Fibroblast of mammary gland (primary cell): ENCODE results near the gene CD69.

Source experiments
- DNase-seq: peaks from one replicate; pipeline ENCODE4 v3.0.0-alpha.2; 2010; ENCODE audit warnings: low read depth
- H3K4me3 ChIP-seq: 2 replicates; pipeline ENCODE4 v1.5.1; 2011; ENCODE audit warnings: low read depth, mild to moderate bottlenecking, low read length, moderate library complexity; ENCODE audit not compliant: control insufficient read depth
- TF ChIP-seq, protein P1 (sequence below): conservative IDR thresholded peaks from 2 replicates; pipeline ENCODE4 v1.5.1; 2011; ENCODE audit warnings: low read depth, low read length, inconsistent platforms; ENCODE audit not compliant: control insufficient read depth, insufficient read depth

The CD69 gene

DNA sequence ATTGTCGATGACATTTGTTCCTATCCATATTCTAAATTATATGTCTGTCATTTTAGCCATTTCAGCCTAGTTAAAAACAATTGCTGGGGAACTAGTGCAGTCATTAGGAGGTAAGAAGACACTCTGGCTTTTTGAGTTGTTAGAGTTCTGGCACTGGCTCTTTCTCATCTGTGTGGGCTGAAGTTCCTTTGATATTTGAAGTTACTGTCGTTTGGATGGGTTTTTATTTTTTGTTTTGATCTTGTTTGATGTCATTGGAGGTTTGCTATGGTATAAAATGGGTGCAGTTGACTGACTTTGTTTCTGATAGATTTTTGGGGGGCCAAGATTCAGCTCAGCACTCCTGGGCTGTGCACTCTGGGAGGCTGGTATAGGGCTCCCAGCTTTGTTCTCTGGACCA is 20.7 kb upstream of the CD69 start:
- TF ChIP-seq, protein P1, sequence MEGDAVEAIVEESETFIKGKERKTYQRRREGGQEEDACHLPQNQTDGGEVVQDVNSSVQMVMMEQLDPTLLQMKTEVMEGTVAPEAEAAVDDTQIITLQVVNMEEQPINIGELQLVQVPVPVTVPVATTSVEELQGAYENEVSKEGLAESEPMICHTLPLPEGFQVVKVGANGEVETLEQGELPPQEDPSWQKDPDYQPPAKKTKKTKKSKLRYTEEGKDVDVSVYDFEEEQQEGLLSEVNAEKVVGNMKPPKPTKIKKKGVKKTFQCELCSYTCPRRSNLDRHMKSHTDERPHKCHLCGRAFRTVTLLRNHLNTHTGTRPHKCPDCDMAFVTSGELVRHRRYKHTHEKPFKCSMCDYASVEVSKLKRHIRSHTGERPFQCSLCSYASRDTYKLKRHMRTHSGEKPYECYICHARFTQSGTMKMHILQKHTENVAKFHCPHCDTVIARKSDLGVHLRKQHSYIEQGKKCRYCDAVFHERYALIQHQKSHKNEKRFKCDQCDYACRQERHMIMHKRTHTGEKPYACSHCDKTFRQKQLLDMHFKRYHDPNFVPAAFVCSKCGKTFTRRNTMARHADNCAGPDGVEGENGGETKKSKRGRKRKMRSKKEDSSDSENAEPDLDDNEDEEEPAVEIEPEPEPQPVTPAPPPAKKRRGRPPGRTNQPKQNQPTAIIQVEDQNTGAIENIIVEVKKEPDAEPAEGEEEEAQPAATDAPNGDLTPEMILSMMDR: no peak
- no peak overlapping the region for H3K4me3 ChIP-seq
- DNase-seq: no peak

DNA sequence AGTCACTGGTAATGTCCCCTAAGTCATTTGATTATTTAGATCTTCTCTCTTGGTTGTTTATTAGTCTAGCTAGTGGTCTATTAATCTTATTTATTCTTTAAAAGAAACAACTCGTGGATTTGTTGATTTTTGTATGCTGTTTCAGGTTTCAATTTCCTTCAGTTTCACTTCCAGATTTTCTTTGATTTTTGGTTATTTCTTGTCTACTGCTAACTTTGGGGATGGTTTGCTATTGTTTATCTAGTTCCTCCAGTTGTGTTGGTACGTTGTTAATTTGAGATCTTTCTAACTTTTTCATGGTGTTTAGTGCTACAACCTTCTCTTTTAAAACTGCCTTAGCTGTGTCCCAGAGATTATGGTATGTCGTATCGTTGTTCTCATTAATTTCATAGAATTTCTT is 18.5 kb upstream of the CD69 start:
- H3K4me3 ChIP-seq: no peak overlapping the region
- TF ChIP-seq, protein P1: no peak
- DNase-seq: no peak

- TF ChIP-seq, protein P1: no peak
- no peak for DNase-seq
- no peak overlapping the region for H3K4me3 ChIP-seq
These were observed 16.1 kb upstream of the CD69 start for GRCh38 chr12:9776781-9777180.

DNA sequence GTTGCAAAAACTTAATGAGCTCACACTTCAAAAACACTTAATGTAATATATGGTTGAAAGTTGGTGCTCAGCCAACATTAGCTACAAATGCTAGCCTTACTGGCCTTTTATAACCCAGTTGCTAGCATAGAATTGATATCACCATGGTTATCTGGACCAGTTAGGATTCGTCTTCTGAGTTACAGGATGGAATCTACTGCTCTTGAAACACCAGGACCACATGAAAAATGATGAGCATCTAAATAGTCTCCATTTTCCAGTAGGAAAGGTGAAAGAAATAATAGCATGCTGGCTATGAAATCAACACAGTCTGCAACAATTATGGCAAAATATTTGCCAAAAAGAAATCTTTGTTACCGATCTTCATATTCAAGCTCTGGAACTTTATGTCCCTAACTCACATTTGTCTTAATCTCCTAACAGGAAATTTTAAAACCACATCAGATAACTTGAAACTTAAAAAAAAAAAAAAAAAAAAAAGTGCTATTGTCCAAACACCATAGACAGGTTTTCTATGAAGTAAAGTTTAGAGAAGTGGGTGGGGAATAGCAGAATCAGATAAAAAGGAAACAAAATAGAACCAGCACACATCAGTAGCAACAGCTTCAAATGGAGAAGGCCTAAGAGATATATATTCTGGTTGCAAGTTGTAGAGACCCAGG is 12.6 kb upstream of the CD69 start:
- DNase-seq: no peak
- TF ChIP-seq, protein P1: no peak
- H3K4me3 ChIP-seq: no peak overlapping the region

DNA sequence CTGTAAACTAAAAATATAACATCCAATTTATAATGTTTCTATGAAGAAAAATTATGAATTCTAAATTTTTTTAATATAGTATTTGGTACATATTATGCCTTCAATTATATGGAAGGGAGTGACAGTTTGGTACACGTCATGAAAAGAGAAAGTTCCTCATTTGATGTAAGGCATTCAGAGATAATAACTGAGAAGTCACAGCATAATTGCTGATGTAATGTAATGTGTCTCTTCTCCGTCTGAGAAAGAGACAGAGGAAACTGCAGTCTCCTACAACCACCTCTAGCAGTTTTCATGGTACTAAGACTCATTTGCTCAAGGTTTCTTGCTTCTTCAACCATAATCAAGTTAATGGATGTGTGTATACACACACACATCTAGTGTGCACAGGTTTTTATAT is 2.3 kb upstream of the CD69 start:
- no peak overlapping the region for H3K4me3 ChIP-seq
- no peak for DNase-seq
- TF ChIP-seq, protein P1: no peak

DNA sequence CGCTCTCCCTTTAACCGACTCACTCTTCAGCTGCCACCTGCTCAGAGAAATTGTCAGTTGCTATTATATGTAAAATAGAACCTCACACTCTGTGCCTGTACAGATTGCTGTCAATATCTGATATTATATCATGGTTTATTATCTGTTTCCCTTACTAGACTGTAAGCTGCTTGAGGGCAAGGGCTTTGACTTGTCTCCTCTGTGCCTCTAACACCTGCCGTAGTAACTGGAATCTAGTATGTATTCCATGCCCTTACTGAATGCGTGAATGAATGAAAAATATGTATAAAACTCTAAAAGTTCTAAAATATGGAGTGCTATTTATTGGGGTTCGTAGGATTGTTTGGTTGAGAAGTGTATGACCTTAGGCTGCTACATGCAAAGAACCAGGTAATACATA is 1.7 kb upstream of the CD69 start:
- TF ChIP-seq, protein P1: no peak
- DNase-seq: no peak
- no peak overlapping the region for H3K4me3 ChIP-seq

DNA sequence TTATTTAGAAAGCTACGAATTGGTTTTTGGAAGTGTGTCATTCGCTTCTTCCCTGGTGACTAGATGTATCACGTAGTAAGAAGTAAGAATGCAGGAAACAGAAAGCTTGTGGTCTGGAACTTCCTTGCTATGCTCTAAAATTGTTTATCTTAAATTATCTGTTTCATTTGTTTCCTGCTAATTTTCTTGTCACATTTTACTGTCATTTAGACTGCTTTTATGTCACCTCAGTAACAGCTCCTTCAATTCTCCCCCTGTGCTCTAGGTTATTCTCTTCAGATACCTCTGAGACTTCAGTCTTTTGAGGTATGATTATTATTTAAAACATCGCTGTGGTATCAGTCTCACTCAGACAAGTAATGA is 699 bp upstream of the CD69 start:
- TF ChIP-seq, protein P1: no peak
- DNase-seq: no peak
- no peak overlapping the region for H3K4me3 ChIP-seq
